ENCODE data around the gene CFAP141. TPM values are rescaled to one million over a fixed set of nuclear protein-coding genes. Genes with fewer than 3 reads are reported as not detected.
A peak's percentile ranks its signal among the peaks of the same experiment; 100 is the strongest.

CFAP141 gene
- polyA plus RNA-seq, 3 donors = not detected

DNA sequence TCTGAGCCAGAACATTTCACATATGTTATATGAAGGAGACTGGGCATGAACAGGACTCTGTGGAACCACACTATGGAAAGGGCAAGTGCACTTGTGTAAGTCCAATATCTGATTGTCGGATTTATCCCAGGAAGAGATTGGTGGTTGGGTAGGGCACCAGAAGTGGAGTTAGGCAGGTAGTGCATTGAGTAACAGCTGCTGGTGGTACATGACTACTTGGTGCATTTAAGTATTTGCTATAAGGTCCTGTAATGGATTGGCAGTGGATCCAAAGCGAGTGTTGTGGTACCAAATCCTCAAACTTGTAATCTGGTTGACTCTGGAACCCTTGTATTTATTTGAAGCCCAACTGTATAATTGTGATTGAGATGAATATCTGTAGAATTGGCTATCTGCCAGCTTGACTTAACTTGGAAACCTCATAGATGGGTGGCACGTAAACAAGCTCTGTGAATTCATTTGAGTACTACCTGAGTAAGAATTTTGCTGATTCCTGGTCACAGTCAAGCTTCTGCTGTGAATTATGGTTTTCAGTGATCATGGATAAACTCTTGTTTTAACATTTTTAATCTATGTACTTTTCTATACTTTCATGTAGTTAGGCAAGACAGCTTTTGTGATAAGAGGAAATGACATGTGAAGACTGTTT, 35.7 kb upstream of the CFAP141 start:
- Histone ChIP-seq H3K27me3 (ENCODE audit: control insufficient read depth in 2 of 2, insufficient read depth in 2 of 2, low read length in 2 of 2) (no peaks in the 10 kb centered on the region), H3K4me3 (replicated peaks in 1 of 3; ENCODE audit: low read depth in 2 of 3, low read length in 3 of 3) (no peak overlapping the region), H3K36me3 (replicated peaks in 1 of 2; ENCODE audit: control insufficient read depth in 1 of 2, insufficient read depth in 2 of 2, low read length in 2 of 2) (peaks cover 96 to 100% of the 10 kb centered on the region in 2 donors), H3K4me2 (replicated peaks; ENCODE audit: extremely low read depth, low read length, poor library complexity, severe bottlenecking) (no peak overlapping the region), H3K9me3 (replicated peaks in 1 of 2; ENCODE audit: control insufficient read depth in 1 of 2, insufficient read depth in 1 of 2, low read length in 2 of 2) (no peaks in the 10 kb centered on the region), H4K20me1 (ENCODE audit: insufficient read depth, low read length) (peaks cover 63% of the 10 kb centered on the region), H3K27ac (ENCODE audit: low read depth in 1 of 2, low read length in 2 of 2) (no peak overlapping the region), H3K79me2 (ENCODE audit: insufficient read depth, low read length) (peaks cover 41% of the 10 kb centered on the region), H3K9ac (ENCODE audit: insufficient read depth, low read length, poor library complexity, severe bottlenecking) (no peak overlapping the region), H3K4me1 (ENCODE audit: control insufficient read depth in 1 of 2, insufficient read depth in 2 of 2, low read length in 2 of 2) (no peaks in the 10 kb centered on the region), H2AFZ (ENCODE audit: insufficient read depth, low read depth, low read length, poor library complexity, severe bottlenecking) (no peak overlapping the region)
- no peaks in the 10 kb centered on the region for H3K9me3 Mint-ChIP-seq
- H3K4me3 Mint-ChIP-seq = no peak overlapping the region
- WGBS (ENCODE audit: insufficient coverage) = 96% methylated on average over 3 of the region's 3 CpGs
- no peaks in the 10 kb centered on the region for H3K27me3 Mint-ChIP-seq (ENCODE audit: low read depth in 3 of 3)
- peak overlapping the region in 2 of 7 donors; percentile 25 to 26 for H3K27ac Mint-ChIP-seq
- H3K36me3 Mint-ChIP-seq = peaks cover 87 to 100% of the 10 kb centered on the region in 2 donors
- intact Hi-C loops (cut with micrococcal nuclease) = no loop called here
- H3K4me1 Mint-ChIP-seq = no peaks in the 10 kb centered on the region
- TF ChIP-seq, protein P1, sequence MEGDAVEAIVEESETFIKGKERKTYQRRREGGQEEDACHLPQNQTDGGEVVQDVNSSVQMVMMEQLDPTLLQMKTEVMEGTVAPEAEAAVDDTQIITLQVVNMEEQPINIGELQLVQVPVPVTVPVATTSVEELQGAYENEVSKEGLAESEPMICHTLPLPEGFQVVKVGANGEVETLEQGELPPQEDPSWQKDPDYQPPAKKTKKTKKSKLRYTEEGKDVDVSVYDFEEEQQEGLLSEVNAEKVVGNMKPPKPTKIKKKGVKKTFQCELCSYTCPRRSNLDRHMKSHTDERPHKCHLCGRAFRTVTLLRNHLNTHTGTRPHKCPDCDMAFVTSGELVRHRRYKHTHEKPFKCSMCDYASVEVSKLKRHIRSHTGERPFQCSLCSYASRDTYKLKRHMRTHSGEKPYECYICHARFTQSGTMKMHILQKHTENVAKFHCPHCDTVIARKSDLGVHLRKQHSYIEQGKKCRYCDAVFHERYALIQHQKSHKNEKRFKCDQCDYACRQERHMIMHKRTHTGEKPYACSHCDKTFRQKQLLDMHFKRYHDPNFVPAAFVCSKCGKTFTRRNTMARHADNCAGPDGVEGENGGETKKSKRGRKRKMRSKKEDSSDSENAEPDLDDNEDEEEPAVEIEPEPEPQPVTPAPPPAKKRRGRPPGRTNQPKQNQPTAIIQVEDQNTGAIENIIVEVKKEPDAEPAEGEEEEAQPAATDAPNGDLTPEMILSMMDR (IDR thresholded peaks at IDR 0.05) = no peak
- no peak for DNase-seq

GRCh38 chr1:154240294-154240833, 34.2 kb upstream of the CFAP141 start:
- TF ChIP-seq, protein P1 (IDR thresholded peaks at IDR 0.05) = no peak
- Mint-ChIP-seq H3K9me3 (no peaks in the 10 kb centered on the region), H3K4me3 (no peak overlapping the region), H3K4me1 (no peaks in the 10 kb centered on the region), H3K27ac (no peak overlapping the region), H3K36me3 (peaks cover 89 to 100% of the 10 kb centered on the region in 2 donors), H3K27me3 (ENCODE audit: low read depth in 3 of 3) (no peaks in the 10 kb centered on the region)
- Histone ChIP-seq H3K9me3 (replicated peaks in 1 of 2; ENCODE audit: control insufficient read depth in 1 of 2, insufficient read depth in 1 of 2, low read length in 2 of 2) (no peaks in the 10 kb centered on the region), H2AFZ (ENCODE audit: insufficient read depth, low read depth, low read length, poor library complexity, severe bottlenecking) (no peak overlapping the region), H3K79me2 (ENCODE audit: insufficient read depth, low read length) (peaks cover 55% of the 10 kb centered on the region), H3K9ac (ENCODE audit: insufficient read depth, low read length, poor library complexity, severe bottlenecking) (no peak overlapping the region), H3K36me3 (replicated peaks in 1 of 2; ENCODE audit: control insufficient read depth in 1 of 2, insufficient read depth in 2 of 2, low read length in 2 of 2) (peaks cover 97 to 100% of the 10 kb centered on the region in 2 donors), H3K4me3 (replicated peaks in 1 of 3; ENCODE audit: low read depth in 2 of 3, low read length in 3 of 3) (no peak overlapping the region), H3K27ac (ENCODE audit: low read depth in 1 of 2, low read length in 2 of 2) (no peak overlapping the region), H4K20me1 (ENCODE audit: insufficient read depth, low read length) (peaks cover 66% of the 10 kb centered on the region), H3K27me3 (ENCODE audit: control insufficient read depth in 2 of 2, insufficient read depth in 2 of 2, low read length in 2 of 2) (no peaks in the 10 kb centered on the region), H3K4me1 (ENCODE audit: control insufficient read depth in 1 of 2, insufficient read depth in 2 of 2, low read length in 2 of 2) (no peaks in the 10 kb centered on the region), H3K4me2 (replicated peaks; ENCODE audit: extremely low read depth, low read length, poor library complexity, severe bottlenecking) (no peak overlapping the region)
- intact Hi-C loops (cut with micrococcal nuclease) = no loop called here
- WGBS (ENCODE audit: insufficient coverage) = no CpG with 5 or more reads among the region's 3 CpGs
- DNase-seq = no peak

All from CD14-positive monocyte (primary cell).